Measurements from ENCODE around the gene ARHGAP32.

DNA sequence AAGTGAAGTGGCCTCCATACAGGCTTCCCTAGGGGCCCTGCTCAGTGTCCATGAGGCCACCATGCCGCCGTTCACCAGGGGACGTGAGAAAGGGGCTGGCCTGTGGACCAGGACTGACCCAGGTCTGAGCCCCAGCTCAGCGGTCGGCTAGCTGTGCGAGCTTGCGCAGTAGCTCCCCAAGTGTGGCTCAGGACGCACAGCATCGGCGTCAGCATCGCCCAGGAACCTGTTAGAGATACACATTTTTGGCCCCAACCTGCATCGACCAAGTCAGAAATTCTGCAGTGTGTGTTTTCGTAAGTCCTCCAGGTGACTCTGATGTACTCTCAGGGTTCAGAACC is 249.9 kb downstream of the ARHGAP32 start:
- TF ChIP-seq, protein P1, sequence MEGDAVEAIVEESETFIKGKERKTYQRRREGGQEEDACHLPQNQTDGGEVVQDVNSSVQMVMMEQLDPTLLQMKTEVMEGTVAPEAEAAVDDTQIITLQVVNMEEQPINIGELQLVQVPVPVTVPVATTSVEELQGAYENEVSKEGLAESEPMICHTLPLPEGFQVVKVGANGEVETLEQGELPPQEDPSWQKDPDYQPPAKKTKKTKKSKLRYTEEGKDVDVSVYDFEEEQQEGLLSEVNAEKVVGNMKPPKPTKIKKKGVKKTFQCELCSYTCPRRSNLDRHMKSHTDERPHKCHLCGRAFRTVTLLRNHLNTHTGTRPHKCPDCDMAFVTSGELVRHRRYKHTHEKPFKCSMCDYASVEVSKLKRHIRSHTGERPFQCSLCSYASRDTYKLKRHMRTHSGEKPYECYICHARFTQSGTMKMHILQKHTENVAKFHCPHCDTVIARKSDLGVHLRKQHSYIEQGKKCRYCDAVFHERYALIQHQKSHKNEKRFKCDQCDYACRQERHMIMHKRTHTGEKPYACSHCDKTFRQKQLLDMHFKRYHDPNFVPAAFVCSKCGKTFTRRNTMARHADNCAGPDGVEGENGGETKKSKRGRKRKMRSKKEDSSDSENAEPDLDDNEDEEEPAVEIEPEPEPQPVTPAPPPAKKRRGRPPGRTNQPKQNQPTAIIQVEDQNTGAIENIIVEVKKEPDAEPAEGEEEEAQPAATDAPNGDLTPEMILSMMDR (IDR thresholded peaks at IDR 0.05): no peak
- no peak for TF ChIP-seq EZH2 (IDR thresholded peaks at IDR 0.05)
